NT2/D1 (cell line): ENCODE results near the gene ITGB3BP.

ENCODE experiments used
- SUZ12 ChIP-seq: IDR thresholded peaks from 2 replicates; pipeline ENCODE4 v1.6.1; 2011; ENCODE audit not compliant: insufficient read length, insufficient read depth; ENCODE audit errors: extremely low read depth
- YY1 ChIP-seq: IDR thresholded peaks from 2 replicates; pipeline ENCODE4 v1.6.1; 2011; ENCODE audit not compliant: insufficient read length, insufficient read depth
- ZNF274 ChIP-seq: IDR thresholded peaks from 2 replicates; pipeline ENCODE4 v1.6.1; 2011; ENCODE audit warnings: mild to moderate bottlenecking, low read depth, low read length

GRCh38 chr1:63498106-63498505 is 24.9 kb downstream of the ITGB3BP start:
- TF ChIP-seq ZNF274 (no peak), YY1 (no peak), SUZ12 (no peak)
